Measurements from ENCODE around the gene VAV1. TPM values are rescaled to one million over a fixed set of nuclear protein-coding genes. Genes with fewer than 3 reads are reported as not detected.

VAV1 gene
- total and polyA plus RNA-seq, 4 donors = 0.60 to 13.3 (median 4.1) TPM

GRCh38 chr19:6851359-6851758, 78.9 kb downstream of the VAV1 start:
- no peaks in the 10 kb centered on the region for H3K4me1 ChIP-seq (ENCODE audit: control insufficient read depth in 4 of 4, insufficient read depth in 4 of 4, low read length in 3 of 4)
- no peak for DNase-seq (ENCODE audit: low spot score)
- peaks cover 0 to 2% (median 0%) of the 10 kb centered on the region in 4 donors for H3K27me3 ChIP-seq (ENCODE audit: control insufficient read depth in 4 of 4, insufficient read depth in 4 of 4, low read length in 3 of 4)
- TF ChIP-seq JUND (IDR thresholded peaks at IDR 0.05) (no peak), EGR1 (IDR thresholded peaks at IDR 0.05; ENCODE audit: low read depth in 2 of 2) (no peak), HNF4A (conservative IDR thresholded peaks at IDR 0.05) (no peak), CTCF (IDR thresholded peaks at IDR 0.05; ENCODE audit: low read depth, low read length, missing input control) (no peak), YY1 (IDR thresholded peaks at IDR 0.05) (no peak), RXRA (IDR thresholded peaks at IDR 0.05) (no peak), ATF3 (IDR thresholded peaks at IDR 0.05) (no peak), MAX (IDR thresholded peaks at IDR 0.05) (no peak), GABPA (IDR thresholded peaks at IDR 0.05 in 1 of 2, conservative IDR thresholded peaks at IDR 0.05 in 1 of 2) (no peak), REST (IDR thresholded peaks at IDR 0.05) (no peak), FOXA1 (IDR thresholded peaks at IDR 0.05) (no peak), NR2F2 (IDR thresholded peaks at IDR 0.05) (no peak), ZBTB33 (IDR thresholded peaks at IDR 0.05) (no peak), SP1 (IDR thresholded peaks at IDR 0.05) (no peak)
- WGBS = 61% methylated on average over 1 of the region's 1 CpG
- H3K9ac ChIP-seq (ENCODE audit: low read depth in 1 of 2, low read length in 2 of 2) = no peak overlapping the region
- no peaks in the 10 kb centered on the region for H3K9me3 ChIP-seq (ENCODE audit: control insufficient read depth in 4 of 4, low read length in 3 of 4)
- no peak overlapping the region for H3K27ac ChIP-seq (ENCODE audit: low read depth in 1 of 2, low read length in 2 of 2)
- peaks cover 0 to 2% (median 0%) of the 10 kb centered on the region in 4 donors for H3K36me3 ChIP-seq (ENCODE audit: control insufficient read depth in 4 of 4, insufficient read depth in 3 of 4, low read depth in 1 of 4, low read length in 3 of 4)
- H3K4me3 ChIP-seq (ENCODE audit: low read depth in 1 of 3, low read length in 3 of 3) = no peak overlapping the region

GRCh38 chr19:6852001-6852400, 79.5 kb downstream of the VAV1 start:
- Histone ChIP-seq H3K9me3 (ENCODE audit: control insufficient read depth in 4 of 4, low read length in 3 of 4) (no peaks in the 10 kb centered on the region), H3K9ac (ENCODE audit: low read depth in 1 of 2, low read length in 2 of 2) (no peak overlapping the region), H3K27ac (ENCODE audit: low read depth in 1 of 2, low read length in 2 of 2) (no peak overlapping the region), H3K4me3 (ENCODE audit: low read depth in 1 of 3, low read length in 3 of 3) (no peak overlapping the region), H3K36me3 (ENCODE audit: control insufficient read depth in 4 of 4, insufficient read depth in 3 of 4, low read depth in 1 of 4, low read length in 3 of 4) (peaks cover 0 to 2% (median 0%) of the 10 kb centered on the region in 4 donors), H3K4me1 (ENCODE audit: control insufficient read depth in 4 of 4, insufficient read depth in 4 of 4, low read length in 3 of 4) (no peaks in the 10 kb centered on the region), H3K27me3 (ENCODE audit: control insufficient read depth in 4 of 4, insufficient read depth in 4 of 4, low read length in 3 of 4) (peaks cover 0 to 2% (median 0%) of the 10 kb centered on the region in 4 donors)
- DNase-seq (ENCODE audit: low spot score) = no peak
- WGBS = 98% methylated on average over 1 of the region's 1 CpG
- no peak for TF ChIP-seq GABPA (IDR thresholded peaks at IDR 0.05 in 1 of 2, conservative IDR thresholded peaks at IDR 0.05 in 1 of 2)
- no peak for TF ChIP-seq EGR1 (IDR thresholded peaks at IDR 0.05; ENCODE audit: low read depth in 2 of 2)
- no peak for TF ChIP-seq RAD21 (IDR thresholded peaks at IDR 0.05)
- no peak for TF ChIP-seq HNF4A (conservative IDR thresholded peaks at IDR 0.05)
- TF ChIP-seq JUND (IDR thresholded peaks at IDR 0.05) = no peak
- TF ChIP-seq FOXA2 (IDR thresholded peaks at IDR 0.05) = no peak
- TF ChIP-seq HNF4G (IDR thresholded peaks at IDR 0.05) = no peak
- TF ChIP-seq REST (IDR thresholded peaks at IDR 0.05) = no peak
- TF ChIP-seq YY1 (IDR thresholded peaks at IDR 0.05) = no peak
- no peak for TF ChIP-seq NR2F2 (IDR thresholded peaks at IDR 0.05)
- no peak for TF ChIP-seq CTCF (IDR thresholded peaks at IDR 0.05; ENCODE audit: low read depth, low read length, missing input control)
- TF ChIP-seq MAX (IDR thresholded peaks at IDR 0.05) = no peak
